H1 (cell line): ENCODE results near the gene BEST1.

Source experiments
- CBX5 ChIP-seq: fragments of 300-800, 300-1000 bp; sonication (generic); IDR thresholded peaks from 2 replicates; pipeline ENCODE4 v1.7.1; 2016; ENCODE audit warnings: antibody characterized with exemption, low read length, low read depth
- GABPA ChIP-seq: IDR thresholded peaks from 2 replicates; pipeline ENCODE4 v1.6.1; 2011; ENCODE audit warnings: mild to moderate bottlenecking, low read length, moderate library complexity, borderline replicate concordance; ENCODE audit not compliant: insufficient read depth
- POLR2A ChIP-seq, 2 experiments: IDR thresholded peaks; 1 replicate in 1 of 2; 2 replicates in 1 of 2; pipeline ENCODE4 v1.6.1; 2011; ENCODE audit warnings: low read depth in 2 of 2, low read length in 2 of 2, mild to moderate bottlenecking in 2 of 2; ENCODE audit errors: control extremely low read depth in 1 of 2
- RAD21 ChIP-seq, 2 experiments: IDR thresholded peaks in 1 of 2; conservative IDR thresholded peaks in 1 of 2; 2 replicates each; pipeline ENCODE4 v1.6.1; 2011; ENCODE audit warnings: low read depth in 2 of 2, low read length in 2 of 2, improper control_type of control experiment in 1 of 2, inconsistent platforms in 1 of 2, mild to moderate bottlenecking in 1 of 2, moderate library complexity in 1 of 2
- RXRA ChIP-seq: IDR thresholded peaks from 2 replicates; pipeline ENCODE4 v1.6.1; 2011; ENCODE audit warnings: low read depth, mild to moderate bottlenecking, low read length, moderate library complexity; ENCODE audit not compliant: insufficient read depth
- YY1 ChIP-seq: IDR thresholded peaks from 2 replicates; pipeline ENCODE4 v1.6.1; 2011; ENCODE audit warnings: low read depth, mild to moderate bottlenecking, low read length
- ZNF274 ChIP-seq: IDR thresholded peaks from 2 replicates; pipeline ENCODE4 v1.7.0; 2012; ENCODE audit warnings: low read length, borderline replicate concordance; ENCODE audit errors: extremely low read depth
- TF ChIP-seq, protein P1 (sequence below), 3 experiments: IDR thresholded peaks; 1 replicate in 2 of 3; 2 replicates in 1 of 3; pipeline versions ENCODE4 v1.5.1 to v1.6.1; 2011; ENCODE audit warnings: low read length in 3 of 3, mild to moderate bottlenecking in 3 of 3, inconsistent platforms in 2 of 3, low read depth in 1 of 3, moderate library complexity in 1 of 3; ENCODE audit not compliant: insufficient read depth in 1 of 3; ENCODE audit errors: control extremely low read depth in 1 of 3

DNA sequence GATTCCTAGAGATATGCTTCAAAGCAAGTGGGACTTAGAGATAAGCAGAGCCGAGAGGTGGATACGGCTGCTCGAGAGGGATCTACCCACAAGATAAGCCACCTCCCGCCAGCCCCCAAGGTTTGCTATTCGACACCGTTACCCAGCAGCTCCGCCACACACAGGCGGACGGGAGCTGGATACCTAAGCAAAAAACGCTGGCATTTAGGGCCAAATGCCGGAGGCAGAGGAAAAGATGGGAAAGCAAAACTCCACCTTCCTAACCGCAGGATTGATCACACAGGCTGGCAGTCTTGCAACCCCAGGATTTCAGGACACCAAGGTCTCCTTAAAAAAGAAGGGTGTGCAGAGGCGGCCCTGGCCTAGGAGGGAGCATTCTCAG, 16.6 kb downstream of the BEST1 start:
- TF ChIP-seq GABPA (no peak), YY1 (no peak), RXRA (no peak), RAD21 (IDR thresholded peaks at IDR 0.05 in 1 of 2, conservative IDR thresholded peaks at IDR 0.05 in 1 of 2; ENCODE audit: low read depth in 2 of 2, low read length in 2 of 2) (no peak), CBX5 (no peak), POLR2A (IDR thresholded peaks at IDR 0.05; ENCODE audit: control extremely low read depth in 1 of 2, low read depth in 2 of 2, low read length in 2 of 2) (no peak), ZNF274 (no peak)
- TF ChIP-seq, protein P1, sequence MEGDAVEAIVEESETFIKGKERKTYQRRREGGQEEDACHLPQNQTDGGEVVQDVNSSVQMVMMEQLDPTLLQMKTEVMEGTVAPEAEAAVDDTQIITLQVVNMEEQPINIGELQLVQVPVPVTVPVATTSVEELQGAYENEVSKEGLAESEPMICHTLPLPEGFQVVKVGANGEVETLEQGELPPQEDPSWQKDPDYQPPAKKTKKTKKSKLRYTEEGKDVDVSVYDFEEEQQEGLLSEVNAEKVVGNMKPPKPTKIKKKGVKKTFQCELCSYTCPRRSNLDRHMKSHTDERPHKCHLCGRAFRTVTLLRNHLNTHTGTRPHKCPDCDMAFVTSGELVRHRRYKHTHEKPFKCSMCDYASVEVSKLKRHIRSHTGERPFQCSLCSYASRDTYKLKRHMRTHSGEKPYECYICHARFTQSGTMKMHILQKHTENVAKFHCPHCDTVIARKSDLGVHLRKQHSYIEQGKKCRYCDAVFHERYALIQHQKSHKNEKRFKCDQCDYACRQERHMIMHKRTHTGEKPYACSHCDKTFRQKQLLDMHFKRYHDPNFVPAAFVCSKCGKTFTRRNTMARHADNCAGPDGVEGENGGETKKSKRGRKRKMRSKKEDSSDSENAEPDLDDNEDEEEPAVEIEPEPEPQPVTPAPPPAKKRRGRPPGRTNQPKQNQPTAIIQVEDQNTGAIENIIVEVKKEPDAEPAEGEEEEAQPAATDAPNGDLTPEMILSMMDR (IDR thresholded peaks at IDR 0.05; ENCODE audit: control extremely low read depth in 1 of 3, insufficient read depth in 1 of 3, low read depth in 1 of 3, low read length in 3 of 3), result no peak
